GM12878 (cell line): ENCODE results near the gene MTFR2. TPM values are rescaled to one million over a fixed set of nuclear protein-coding genes. Genes with fewer than 3 reads are reported as not detected.

Experiments
- ATAC-seq: fragments of 200-7000 bp; cut with Tn5 transposase; 3 replicates; pipeline ENCODE4 v1.9.1; 2020; ENCODE audit warnings: mild to moderate bottlenecking, moderate library complexity
- BruUV-seq: library from RNA; stranded (reverse); fragments of 400-500 nt; replicated peaks from 2 replicates; lab custom pipeline; 2021; lab: Mats Ljungman, UMichigan
- CTCF ChIA-PET: fragments of 300-600 bp; sonication (Branson Sonifier 250); formaldehyde crosslinking; extraction: SDS; loops from one replicate; lab custom pipeline; 2021; ENCODE audit warnings: inconsistent platforms; lab: Yijun Ruan, JAX
- POLR2A ChIA-PET: fragments of 350-600 bp; formaldehyde crosslinking; extraction: SDS; loops from one replicate; lab custom pipeline; 2021; ENCODE audit warnings: inconsistent platforms; lab: Charles Lee
- RAD21 ChIA-PET: fragments of 300-600 bp; sonication (Branson Sonifier 250); formaldehyde crosslinking; loops from one replicate; lab custom pipeline; 2023; ENCODE audit warnings: antibody characterized with exemption; ENCODE audit not compliant: unreplicated experiment; lab: Charles Lee
- SMC1A ChIA-PET: fragments of 300-600 bp; sonication (Branson Sonifier 250); formaldehyde crosslinking; loops from one replicate; lab custom pipeline; 2023; ENCODE audit not compliant: unreplicated experiment, uncharacterized antibody; lab: Charles Lee
- DNase-seq: peaks from one replicate; pipeline ENCODE4 v3.0.0-alpha.2; 2011; ENCODE audit warnings: low read depth, low spot score
- FAIRE-seq: peaks from 3 replicates; lab custom pipeline; 2011; peaks lifted over from hg19 to GRCh38; lab: Jason Lieb, UNC
- H2AFZ ChIP-seq: 2 replicates; pipeline ENCODE4 v1.6.0; 2011; ENCODE audit warnings: low read depth, low read length, control low read depth; ENCODE audit not compliant: control insufficient read depth
- H3K27ac ChIP-seq: 2 replicates; pipeline ENCODE4 v1.5.1; 2011; ENCODE audit warnings: control low read depth; ENCODE audit not compliant: control insufficient read depth, insufficient read depth
- H3K27me3 ChIP-seq, 2 experiments: replicated peaks in 1 of 2; 2 replicates each; pipeline versions ENCODE4 v1.6.0 to v1.6.1; 2011; ENCODE audit warnings: low read length in 1 of 2; ENCODE audit not compliant: control insufficient read depth in 2 of 2, insufficient read depth in 2 of 2
- H3K36me3 ChIP-seq, 2 experiments: 2 replicates each; pipeline ENCODE4 v1.5.1; 2011; ENCODE audit warnings: low read length in 1 of 2; ENCODE audit not compliant: control insufficient read depth in 2 of 2, insufficient read depth in 2 of 2
- H3K4me1 ChIP-seq: 2 replicates; pipeline ENCODE4 v1.6.1; 2011; ENCODE audit warnings: mild to moderate bottlenecking, low read length, moderate library complexity, mixed read lengths; ENCODE audit not compliant: control insufficient read depth, insufficient read depth
- H3K4me2 ChIP-seq: 2 replicates; pipeline ENCODE4 v1.6.0; 2011; ENCODE audit warnings: control low read depth; ENCODE audit not compliant: control insufficient read depth, insufficient read depth
- H3K4me3 ChIP-seq: fragments of 200-600 bp; sonication (generic); 2 replicates; pipeline ENCODE4 v1.5.1; 2016
- H3K79me2 ChIP-seq: 2 replicates; pipeline ENCODE4 v1.6.0; 2011; ENCODE audit warnings: low read length; ENCODE audit not compliant: control insufficient read depth, insufficient read depth
- H3K9ac ChIP-seq: 2 replicates; pipeline ENCODE4 v1.8.0; 2011; ENCODE audit warnings: low read length, control low read depth, mixed read lengths; ENCODE audit not compliant: control insufficient read depth, insufficient read depth
- H3K9me3 ChIP-seq: replicated peaks from 3 replicates; pipeline ENCODE4 v1.5.1; 2011; ENCODE audit warnings: mild to moderate bottlenecking, low read length; ENCODE audit not compliant: control insufficient read depth, insufficient read depth
- H4K20me1 ChIP-seq: 2 replicates; pipeline ENCODE4 v1.6.0; 2011; ENCODE audit not compliant: control insufficient read depth, insufficient read depth
- BACH1 ChIP-seq: fragments of 450-650 bp; IDR thresholded peaks from 2 replicates; pipeline ENCODE4 v1.6.1; 2017; ENCODE audit warnings: mild to moderate bottlenecking, borderline replicate concordance
- FOS ChIP-seq: IDR thresholded peaks from 3 replicates; pipeline ENCODE4 v1.6.1; 2011; ENCODE audit warnings: borderline replicate concordance; ENCODE audit not compliant: insufficient read length; ENCODE audit errors: extremely low read depth
- FOXK2 ChIP-seq: fragments of 450-650 bp; IDR thresholded peaks from 2 replicates; pipeline ENCODE4 v1.6.1; 2017; ENCODE audit warnings: mild to moderate bottlenecking, moderate library complexity
- GABPA ChIP-seq: IDR thresholded peaks from 2 replicates; pipeline ENCODE4 v1.6.1; 2014; ENCODE audit warnings: antibody characterized with exemption, low read depth, mild to moderate bottlenecking, inconsistent platforms
- HDAC6 ChIP-seq: fragments of 200-600 bp; sonication (generic); IDR thresholded peaks from one replicate; pipeline ENCODE4 v1.8.0; 2017; ENCODE audit warnings: antibody characterized with exemption; ENCODE audit not compliant: unreplicated experiment
- HDGF ChIP-seq: fragments of 450-650 bp; IDR thresholded peaks from 2 replicates; pipeline ENCODE4 v1.6.1; 2016; ENCODE audit warnings: antibody characterized with exemption
- KLF5 ChIP-seq: fragments of 450-650 bp; IDR thresholded peaks from 2 replicates; pipeline ENCODE4 v1.6.1; 2014; ENCODE audit warnings: mild to moderate bottlenecking; ENCODE audit not compliant: partially characterized antibody
- NR2C2 ChIP-seq: IDR thresholded peaks from 2 replicates; pipeline ENCODE4 v1.6.1; 2011; ENCODE audit warnings: borderline replicate concordance, low read depth; ENCODE audit not compliant: control insufficient read depth, insufficient read length
- NRF1 ChIP-seq: conservative IDR thresholded peaks from 2 replicates; pipeline ENCODE4 v1.6.1; 2011; ENCODE audit warnings: mild to moderate bottlenecking, low read depth, low read length, improper control_type of control experiment
- RAD21 ChIP-seq: IDR thresholded peaks from 2 replicates; pipeline ENCODE4 v1.6.1; 2011; ENCODE audit warnings: mild to moderate bottlenecking, low read depth, low read length, moderate library complexity; ENCODE audit not compliant: insufficient read depth
- RB1 ChIP-seq: fragments of 450-650 bp; formaldehyde crosslinking; IDR thresholded peaks from 2 replicates; pipeline ENCODE4 v1.6.1; 2017; ENCODE audit warnings: mild to moderate bottlenecking, borderline replicate concordance
- RFX5 ChIP-seq: IDR thresholded peaks from 2 replicates; pipeline ENCODE4 v1.6.1; 2011; ENCODE audit warnings: low read depth, low read length, improper control_type of control experiment
- SMAD1 ChIP-seq: fragments of 450-650 bp; IDR thresholded peaks from 2 replicates; pipeline ENCODE4 v1.6.1; 2018; ENCODE audit warnings: mild to moderate bottlenecking, low read depth; ENCODE audit not compliant: partially characterized antibody
- SP1 ChIP-seq: IDR thresholded peaks from one replicate; pipeline ENCODE4 v1.6.1; 2011; ENCODE audit warnings: low read depth, low read length
- SREBF1 ChIP-seq: IDR thresholded peaks from 2 replicates; pipeline ENCODE4 v1.6.1; 2012; ENCODE audit warnings: mild to moderate bottlenecking, low read length
- YBX1 ChIP-seq: fragments of 450-650 bp; IDR thresholded peaks from 2 replicates; pipeline ENCODE4 v1.6.1; 2016; ENCODE audit warnings: antibody characterized with exemption
- ZNF622 ChIP-seq: fragments of 450-650 bp; IDR thresholded peaks from 2 replicates; pipeline ENCODE4 v1.6.1; 2017; ENCODE audit warnings: mild to moderate bottlenecking, inconsistent platforms
- WGBS: methylation state at CpG from one replicate; pipeline ENCODE4 v1.1.6; 2016; ENCODE audit warnings: low lambda C conversion rate; ENCODE audit not compliant: insufficient replicate concordance, insufficient coverage; ENCODE audit errors: missing lambda C conversion rate; 5-methylcytosine and 5-hydroxymethylcytosine counted together
- in situ Hi-C: fragments of 300-500 bp; cut with MboI; formaldehyde crosslinking; loops from 9 replicates; pipeline ENCODE4 v1.14.3; 2018; ENCODE audit warnings: mixed read lengths
- intact Hi-C: fragments of 100-400 bp; cut with micrococcal nuclease; formaldehyde crosslinking; loops from one replicate; pipeline ENCODE4 v1.14.2; 2022; ENCODE audit not compliant: unreplicated experiment
- polyA plus RNA-seq, 11 experiments: library from polyadenylated mRNA; depleted of rRNA in 4 of 11; unstranded in 6 of 11; stranded (reverse) in 5 of 11; fragments of >200 nt; fragmentation: Nextera tagmentation in 4 of 11; fragmentation: Illumina TruSeq in 1 of 11; extraction: Ambion mirVana in 4 of 11; extraction: Trizol in 1 of 11; gene quantifications; 1 replicate in 1 of 11; 2 replicates in 10 of 11; pipeline versions ENCODE4 v1.2.1 to v1.2.3, GENCODE V29; 2011 to 2016; ENCODE audit warnings: inconsistent platforms in 2 of 11, missing spikeins in 2 of 11, low read depth in 1 of 11
- total RNA-seq, 4 experiments: library from RNA; depleted of rRNA in 3 of 4; stranded (reverse); fragments of >200 nt in 3 of 4; fragmentation: Illumina TruSeq in 1 of 4; extraction: Trizol in 1 of 4; gene quantifications; 2 replicates each; pipeline versions ENCODE4 v1.2.1 to v1.2.3, GENCODE V29; 2013 to 2021
- TF ChIP-seq, protein P1 (sequence below): fragments of 450-650 bp; IDR thresholded peaks from 2 replicates; pipeline ENCODE4 v1.6.1; 2016; ENCODE audit warnings: mild to moderate bottlenecking
- TF ChIP-seq, protein P2 (sequence below): IDR thresholded peaks from 2 replicates; pipeline ENCODE4 v1.6.1; 2012; ENCODE audit warnings: mild to moderate bottlenecking, low read depth, low read length

Gene MTFR2
- total and polyA plus RNA-seq, 10 of the 15 experiments (the other 5 are each of a cell fraction or from before 2014, with no cell fraction given): 7.3 to 33.5 (median 25.3) TPM

DNA sequence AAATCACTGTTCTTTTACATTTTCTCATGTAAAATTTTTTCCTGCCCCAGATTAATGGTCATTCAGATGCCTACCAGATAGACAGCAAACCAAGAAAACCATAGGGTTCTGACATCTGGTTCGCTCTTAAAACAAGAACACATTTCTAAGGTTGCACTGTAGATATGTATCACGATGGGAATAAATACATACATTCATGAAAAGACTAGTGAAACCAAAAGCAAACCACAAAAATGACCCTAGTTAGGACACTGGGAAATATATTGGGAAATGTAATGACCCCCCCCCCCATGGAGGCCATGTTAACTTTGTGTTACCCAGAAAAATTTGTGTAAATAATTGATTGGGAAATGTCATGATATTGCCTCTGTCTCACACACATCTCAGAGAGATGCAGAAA is 37.5 kb downstream of the MTFR2 start:
- ChIA-PET POLR2A (no interaction called here), RAD21 (no interaction called here), CTCF (interaction anchor here (0.7 to 3.1 kb wide), 2 partner anchors 14 to 676 kb away, joined by 3 to 17 read pairs; no protein-coding TSS in a partner anchor), SMC1A (no interaction called here)
- FAIRE-seq: no peak
- no peak overlapping the region for H3K9ac ChIP-seq
- no peaks in the 10 kb centered on the region for H4K20me1 ChIP-seq
- H3K36me3 ChIP-seq: no peaks in the 10 kb centered on the region
- WGBS: 48% methylated on average over 2 of the region's 2 CpGs
- no TSS peak for BruUV-seq
- DNase-seq: no peak
- in situ Hi-C loops (no loop called here), intact Hi-C loops (no loop called here)
- H3K4me1 ChIP-seq: no peaks in the 10 kb centered on the region
- no peak for ATAC-seq
- H2AFZ ChIP-seq: no peak overlapping the region
- H3K4me3 ChIP-seq: no peak overlapping the region
- no peak overlapping the region for H3K4me2 ChIP-seq
- H3K27me3 ChIP-seq: no peaks in the 10 kb centered on the region; a peak in 1 of 4 replicates
- no peaks in the 10 kb centered on the region for H3K79me2 ChIP-seq
- no peak for TF ChIP-seq NR2C2
- no peak for TF ChIP-seq BACH1
- TF ChIP-seq SREBF1: no peak
- TF ChIP-seq SMAD1: no peak
- no peak for TF ChIP-seq RFX5
- no peak for TF ChIP-seq KLF5
- TF ChIP-seq RB1: no peak
- no peak for TF ChIP-seq GABPA
- TF ChIP-seq, protein P1, sequence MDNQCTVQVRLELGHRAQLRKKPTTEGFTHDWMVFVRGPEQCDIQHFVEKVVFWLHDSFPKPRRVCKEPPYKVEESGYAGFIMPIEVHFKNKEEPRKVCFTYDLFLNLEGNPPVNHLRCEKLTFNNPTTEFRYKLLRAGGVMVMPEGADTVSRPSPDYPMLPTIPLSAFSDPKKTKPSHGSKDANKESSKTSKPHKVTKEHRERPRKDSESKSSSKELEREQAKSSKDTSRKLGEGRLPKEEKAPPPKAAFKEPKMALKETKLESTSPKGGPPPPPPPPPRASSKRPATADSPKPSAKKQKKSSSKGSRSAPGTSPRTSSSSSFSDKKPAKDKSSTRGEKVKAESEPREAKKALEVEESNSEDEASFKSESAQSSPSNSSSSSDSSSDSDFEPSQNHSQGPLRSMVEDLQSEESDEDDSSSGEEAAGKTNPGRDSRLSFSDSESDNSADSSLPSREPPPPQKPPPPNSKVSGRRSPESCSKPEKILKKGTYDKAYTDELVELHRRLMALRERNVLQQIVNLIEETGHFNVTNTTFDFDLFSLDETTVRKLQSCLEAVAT: no peak
- TF ChIP-seq HDAC6: no peak
- no peak for TF ChIP-seq ZNF622
- TF ChIP-seq YBX1: no peak
- TF ChIP-seq FOS: no peak
- TF ChIP-seq SP1: no peak
- no peak for TF ChIP-seq RAD21
- no peak for TF ChIP-seq HDGF
- no peak for TF ChIP-seq FOXK2
- no peak for TF ChIP-seq NRF1
- TF ChIP-seq, protein P2, sequence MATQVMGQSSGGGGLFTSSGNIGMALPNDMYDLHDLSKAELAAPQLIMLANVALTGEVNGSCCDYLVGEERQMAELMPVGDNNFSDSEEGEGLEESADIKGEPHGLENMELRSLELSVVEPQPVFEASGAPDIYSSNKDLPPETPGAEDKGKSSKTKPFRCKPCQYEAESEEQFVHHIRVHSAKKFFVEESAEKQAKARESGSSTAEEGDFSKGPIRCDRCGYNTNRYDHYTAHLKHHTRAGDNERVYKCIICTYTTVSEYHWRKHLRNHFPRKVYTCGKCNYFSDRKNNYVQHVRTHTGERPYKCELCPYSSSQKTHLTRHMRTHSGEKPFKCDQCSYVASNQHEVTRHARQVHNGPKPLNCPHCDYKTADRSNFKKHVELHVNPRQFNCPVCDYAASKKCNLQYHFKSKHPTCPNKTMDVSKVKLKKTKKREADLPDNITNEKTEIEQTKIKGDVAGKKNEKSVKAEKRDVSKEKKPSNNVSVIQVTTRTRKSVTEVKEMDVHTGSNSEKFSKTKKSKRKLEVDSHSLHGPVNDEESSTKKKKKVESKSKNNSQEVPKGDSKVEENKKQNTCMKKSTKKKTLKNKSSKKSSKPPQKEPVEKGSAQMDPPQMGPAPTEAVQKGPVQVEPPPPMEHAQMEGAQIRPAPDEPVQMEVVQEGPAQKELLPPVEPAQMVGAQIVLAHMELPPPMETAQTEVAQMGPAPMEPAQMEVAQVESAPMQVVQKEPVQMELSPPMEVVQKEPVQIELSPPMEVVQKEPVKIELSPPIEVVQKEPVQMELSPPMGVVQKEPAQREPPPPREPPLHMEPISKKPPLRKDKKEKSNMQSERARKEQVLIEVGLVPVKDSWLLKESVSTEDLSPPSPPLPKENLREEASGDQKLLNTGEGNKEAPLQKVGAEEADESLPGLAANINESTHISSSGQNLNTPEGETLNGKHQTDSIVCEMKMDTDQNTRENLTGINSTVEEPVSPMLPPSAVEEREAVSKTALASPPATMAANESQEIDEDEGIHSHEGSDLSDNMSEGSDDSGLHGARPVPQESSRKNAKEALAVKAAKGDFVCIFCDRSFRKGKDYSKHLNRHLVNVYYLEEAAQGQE: no peak
- H3K27ac ChIP-seq: no peak overlapping the region
- no peaks in the 10 kb centered on the region for H3K9me3 ChIP-seq
